GM23248 (cell line): ENCODE data around the gene ST3GAL3. TPM values are rescaled to one million over a fixed set of nuclear protein-coding genes. Genes with fewer than 3 reads are reported as not detected.

ENCODE experiments used
- DNase-seq: peaks from one replicate; pipeline ENCODE4 v3.0.0-alpha.2; 2015
- H2AFZ ChIP-seq: fragments of 200-600 bp; sonication (generic); 2 replicates; pipeline ENCODE4 v1.6.1; 2016; ENCODE audit warnings: antibody characterized with exemption
- H3F3A ChIP-seq: fragments of 200-600 bp; sonication (generic); 2 replicates; pipeline ENCODE4 v1.6.1; 2016; ENCODE audit warnings: mild to moderate bottlenecking, antibody characterized with exemption, mixed run types; ENCODE audit not compliant: insufficient read depth
- H3K27ac ChIP-seq: fragments of 200-600 bp; sonication (generic); 2 replicates; pipeline ENCODE4 v1.5.1; 2016; ENCODE audit warnings: mild to moderate bottlenecking
- H3K27me3 ChIP-seq: fragments of 200-600 bp; sonication (generic); replicated peaks from 2 replicates; pipeline ENCODE4 v1.6.1; 2016; ENCODE audit warnings: mild to moderate bottlenecking; ENCODE audit not compliant: insufficient read depth
- H3K36me3 ChIP-seq: fragments of 200-600 bp; sonication (generic); 2 replicates; pipeline ENCODE4 v1.6.1; 2016; ENCODE audit warnings: low read depth, mild to moderate bottlenecking
- H3K4me1 ChIP-seq: fragments of 200-600 bp; sonication (generic); 2 replicates; pipeline ENCODE4 v1.6.1; 2016; ENCODE audit warnings: mild to moderate bottlenecking; ENCODE audit not compliant: insufficient read depth
- H3K4me2 ChIP-seq: fragments of 200-600 bp; sonication (generic); one replicate; pipeline ENCODE4 v1.6.1; 2016; ENCODE audit warnings: mild to moderate bottlenecking; ENCODE audit not compliant: unreplicated experiment
- H3K4me3 ChIP-seq: fragments of 200-600 bp; sonication (generic); 2 replicates; pipeline ENCODE4 v1.5.1; 2016; ENCODE audit warnings: mild to moderate bottlenecking
- H3K79me2 ChIP-seq: fragments of 200-600 bp; sonication (generic); 2 replicates; pipeline ENCODE4 v1.6.1; 2016; ENCODE audit warnings: mild to moderate bottlenecking; ENCODE audit not compliant: insufficient read depth
- H3K9ac ChIP-seq: fragments of 200-600 bp; sonication (generic); 2 replicates; pipeline ENCODE4 v1.6.1; 2016; ENCODE audit warnings: mild to moderate bottlenecking
- H3K9me2 ChIP-seq: fragments of 200-600 bp; sonication (generic); 2 replicates; pipeline ENCODE4 v1.6.1; 2016; ENCODE audit warnings: mixed run types, mild to moderate bottlenecking, moderate library complexity; ENCODE audit not compliant: insufficient read depth
- H3K9me3 ChIP-seq: fragments of 200-600 bp; sonication (generic); one replicate; pipeline ENCODE4 v1.6.1; 2017; ENCODE audit warnings: low read depth
- H4K20me1 ChIP-seq: fragments of 200-600 bp; sonication (generic); 2 replicates; pipeline ENCODE4 v1.6.0; 2016; ENCODE audit not compliant: insufficient read depth
- EZH2 ChIP-seq: fragments of 200-600 bp; sonication (generic); IDR thresholded peaks from 2 replicates; pipeline ENCODE4 v1.6.1; 2018; ENCODE audit warnings: antibody characterized with exemption, mild to moderate bottlenecking; ENCODE audit not compliant: insufficient read depth, poor library complexity, severe bottlenecking
- EZH2phosphoT487 ChIP-seq: fragments of 200-600 bp; sonication (generic); IDR thresholded peaks from 2 replicates; pipeline ENCODE4 v1.6.1; 2018; ENCODE audit warnings: antibody characterized with exemption, moderate library complexity, mild to moderate bottlenecking, low read depth; ENCODE audit not compliant: insufficient read depth
- WGBS, 2 experiments: methylation state at CpG; one replicate each; pipeline ENCODE4 v1.1.6; 2015 to 2017; ENCODE audit warnings: low lambda C conversion rate in 2 of 2, low coverage in 1 of 2; ENCODE audit errors: missing lambda C conversion rate in 2 of 2; 5-methylcytosine and 5-hydroxymethylcytosine counted together
- in situ Hi-C: fragments of 300-500 bp; cut with MboI; formaldehyde crosslinking; loops from 2 replicates; pipeline ENCODE4 v1.15.0; 2020
- polyA plus RNA-seq: library from polyadenylated mRNA; unstranded; fragments of >200 nt; fragmentation: Nextera tagmentation; extraction: Ambion mirVana; gene quantifications from 2 replicates; pipeline ENCODE4 v1.2.1, GENCODE V29; 2016
- total RNA-seq: library from RNA; depleted of rRNA; stranded (reverse); fragments of >200 nt; shearing (Covaris generic); gene quantifications from 2 replicates; pipeline ENCODE4 v1.2.3, GENCODE V29; 2014

Gene ST3GAL3
- total and polyA plus RNA-seq, 2 experiments from 2014 or later: 9.7 to 13.8 TPM

- Histone ChIP-seq H3K4me1 (peaks cover 5% of the 10 kb centered on the region), H3K36me3 (no peaks in the 10 kb centered on the region), H3K4me3 (no peak overlapping the region), H3K79me2 (peaks cover 6% of the 10 kb centered on the region), H3K4me2 (no peak overlapping the region), H2AFZ (no peak overlapping the region), H3K27ac (no peak overlapping the region), H3K27me3 (no peaks in the 10 kb centered on the region), H3K9me3 (no peaks in the 10 kb centered on the region), H4K20me1 (no peaks in the 10 kb centered on the region), H3K9ac (no peak overlapping the region), H3F3A (0 out of 2 replicates have a peak, but pooled peaks cover 5% of the 10 kb centered on the region), H3K9me2 (no peaks in the 10 kb centered on the region)
- TF ChIP-seq EZH2 (no peak), EZH2phosphoT487 (no peak)
- DNase-seq: no peak
- 95 to 97% methylated on average over 3 of the region's 3 CpGs for WGBS, 2 experiments
- in situ Hi-C loops: loop anchor here (25.0 kb wide), 2 partner anchors 405 to 705 kb away; partner anchors contain the start of gene PTPRF
These were observed 235.1 kb downstream of the ST3GAL3 start for GRCh38 chr1:43942411-43942810.

- no peak overlapping the region for H3K27ac ChIP-seq
- TF ChIP-seq EZH2 (no peak), EZH2phosphoT487 (no peak)
- no peaks in the 10 kb centered on the region for H4K20me1 ChIP-seq
- peaks cover 15% of the 10 kb centered on the region for H3K4me1 ChIP-seq
- H3K9me3 ChIP-seq: no peaks in the 10 kb centered on the region
- H3K27me3 ChIP-seq: no peaks in the 10 kb centered on the region
- H3K9ac ChIP-seq: no peak overlapping the region
- peaks cover 22% of the 10 kb centered on the region for H3K79me2 ChIP-seq
- no peaks in the 10 kb centered on the region for H3K36me3 ChIP-seq
- in situ Hi-C loops: loop anchor here (25.0 kb wide), 2 partner anchors 408 to 708 kb away; partner anchors contain the start of gene PTPRF
- no peaks in the 10 kb centered on the region for H3K9me2 ChIP-seq
- no peak overlapping the region for H3K4me3 ChIP-seq
- 100% methylated on average over 1 of the region's 1 CpG for WGBS, 2 experiments
- DNase-seq: no peak
- 0 out of 2 replicates have a peak, but pooled peaks cover 5% of the 10 kb centered on the region for H3F3A ChIP-seq
- H3K4me2 ChIP-seq: no peak overlapping the region
- no peak overlapping the region for H2AFZ ChIP-seq
These were observed 237.5 kb downstream of the ST3GAL3 start for GRCh38 chr1:43944860-43945259.

GRCh38 chr1:43945674-43946235, 238.4 kb downstream of the ST3GAL3 start:
- peak overlapping the region; percentile 86 for H3K9ac ChIP-seq
- H3K9me2 ChIP-seq: no peaks in the 10 kb centered on the region
- no peak for DNase-seq
- TF ChIP-seq EZH2phosphoT487: no peak
- no peak for TF ChIP-seq EZH2
- no peak overlapping the region for H3K27ac ChIP-seq
- H3K4me1 ChIP-seq: peaks cover 15% of the 10 kb centered on the region
- H3K27me3 ChIP-seq: no peaks in the 10 kb centered on the region
- H3K4me3 ChIP-seq: peak overlapping the region; percentile 92
- no peaks in the 10 kb centered on the region for H3K9me3 ChIP-seq
- peak overlapping the region; percentile 74 for H3K4me2 ChIP-seq
- H2AFZ ChIP-seq: peak overlapping the region; percentile 92
- 15 to 18% methylated on average over 3 of the region's 3 CpGs for WGBS, 2 experiments
- no peaks in the 10 kb centered on the region for H3K36me3 ChIP-seq
- 0 out of 2 replicates have a peak, but pooled peaks cover 5% of the 10 kb centered on the region for H3F3A ChIP-seq
- H3K79me2 ChIP-seq: peaks cover 28% of the 10 kb centered on the region
- no peaks in the 10 kb centered on the region for H4K20me1 ChIP-seq
- in situ Hi-C loops: loop anchor here (25.0 kb wide), 2 partner anchors 408 to 708 kb away; partner anchors contain the start of gene PTPRF

- peaks cover 35% of the 10 kb centered on the region for H3K79me2 ChIP-seq
- H3K27ac ChIP-seq: peak within 1 kb of the TSS; percentile 76
- peak within 1 kb of the TSS; percentile 92 for H2AFZ ChIP-seq
- H3F3A ChIP-seq: 0 out of 2 replicates have a peak, but pooled peaks cover 5% of the 10 kb centered on the region
- no peaks in the 10 kb centered on the region for H3K36me3 ChIP-seq
- H3K4me1 ChIP-seq: peaks cover 15% of the 10 kb centered on the region
- H3K9me3 ChIP-seq: no peaks in the 10 kb centered on the region
- WGBS, 2 experiments: 1% methylated on average over 53 to 58 of the region's 74 CpGs
- no peak for TF ChIP-seq EZH2phosphoT487
- TF ChIP-seq EZH2: no peak
- DNase-seq: peak; percentile 98
- H3K4me3 ChIP-seq: peak within 1 kb of the TSS; percentile 92
- no peaks in the 10 kb centered on the region for H3K9me2 ChIP-seq
- H3K4me2 ChIP-seq: peak within 1 kb of the TSS; percentile 74
- H3K27me3 ChIP-seq: no peaks in the 10 kb centered on the region
- H3K9ac ChIP-seq: peak within 1 kb of the TSS; percentile 86
- H4K20me1 ChIP-seq: no peaks in the 10 kb centered on the region
- in situ Hi-C loops: loop anchor here (25.0 kb wide), 2 partner anchors 409 to 709 kb away; partner anchors contain the start of gene PTPRF
These were observed 239.1 kb downstream of the ST3GAL3 start, which contains the start of gene IPO13 for GRCh38 chr1:43946236-43947060. TSS of gene IPO13 (plus strand) at chr1:43946950. CDS start at chr1:43947601, 651 bp downstream.
